Ascending aorta (tissue), 2 donors: ENCODE data around the gene RBKS. TPM values are rescaled to one million over a fixed set of nuclear protein-coding genes. Genes with fewer than 3 reads are reported as not detected.

Experiments used
- DNase-seq, 2 donors: peaks; one replicate each; pipeline ENCODE4 v3.0.0-alpha.2; 2019; ENCODE audit warnings: low spot score in 2 of 2
- H3K27ac ChIP-seq, 2 donors: fragments of 200-600 bp; sonication (generic); one replicate each; pipeline ENCODE4 v1.5.1; 2016 to 2017; ENCODE audit warnings: mild to moderate bottlenecking in 1 of 2
- H3K27me3 ChIP-seq: fragments of 200-600 bp; sonication (generic); one replicate; pipeline ENCODE4 v1.5.1; 2017
- H3K36me3 ChIP-seq, 2 donors: fragments of 200-600 bp; sonication (generic); one replicate each; pipeline ENCODE4 v1.5.1; 2016
- H3K4me1 ChIP-seq, 2 donors: fragments of 200-600 bp; sonication (generic); one replicate each; pipeline ENCODE4 v1.5.1; 2016 to 2017; ENCODE audit warnings: mild to moderate bottlenecking in 1 of 2
- H3K4me3 ChIP-seq, 2 donors: fragments of 200-600 bp; sonication (generic); one replicate each; pipeline ENCODE4 v1.5.1; 2016 to 2017; ENCODE audit warnings: mild to moderate bottlenecking in 1 of 2
- H3K9me3 ChIP-seq, 2 donors: fragments of 200-600 bp; sonication (generic); one replicate each; pipeline ENCODE4 v1.5.1; 2016
- CTCF ChIP-seq, 3 experiments: fragments of 200-600 bp in 2 of 3; fragments of 450-650 bp in 1 of 3; sonication (generic) in 2 of 3; IDR thresholded peaks; one replicate each; pipeline ENCODE4 v1.5.1; 2016 to 2019; ENCODE audit warnings: antibody characterized with exemption in 3 of 3, mild to moderate bottlenecking in 1 of 3, moderate library complexity in 1 of 3
- intact Hi-C: fragments of 100-400 bp; cut with DNase I; formaldehyde crosslinking; loops from one replicate; pipeline ENCODE4 v1.15.1; 2023
- total RNA-seq: library from RNA; depleted of rRNA; stranded (reverse); fragments of >200 nt; gene quantifications from one replicate; pipeline ENCODE4 v1.1.0, GENCODE V29; 2016

RBKS gene
- total RNA-seq, 1 donor from 2014 or later: not detected

- peak; percentile 58 to 95 for DNase-seq
- H3K27me3 ChIP-seq: no peaks in the 10 kb centered on the region
- H3K9me3 ChIP-seq: no peaks in the 10 kb centered on the region
- H3K4me3 ChIP-seq: no peak overlapping the region
- no peak for TF ChIP-seq CTCF (IDR thresholded peaks at IDR 0.05)
- H3K36me3 ChIP-seq: no peaks in the 10 kb centered on the region
- intact Hi-C loops: loop anchor here (1.0 to 5.0 kb wide), 5 partner anchors 78 to 596 kb away; partner anchors contain the start of genes BABAM2 and RBKS
- peak overlapping the region; percentile 96 to 98 for H3K27ac ChIP-seq
- H3K4me1 ChIP-seq: peaks cover 30 to 57% of the 10 kb centered on the region in 2 donors
Observed at GRCh38 chr2:27798948-27799645, 91.1 kb downstream of the RBKS start.

- Histone ChIP-seq H3K36me3 (no peaks in the 10 kb centered on the region), H3K4me1 (peaks cover 30 to 57% of the 10 kb centered on the region in 2 donors), H3K27me3 (no peaks in the 10 kb centered on the region), H3K9me3 (no peaks in the 10 kb centered on the region), H3K27ac (peak overlapping the region; percentile 96 to 98), H3K4me3 (no peak overlapping the region)
- no peak for TF ChIP-seq CTCF (IDR thresholded peaks at IDR 0.05)
- intact Hi-C loops: loop anchor here (2.0 to 5.0 kb wide), 3 partner anchors 78 to 544 kb away; partner anchors contain the start of genes BABAM2 and RBKS
- DNase-seq: no peak
Observed at GRCh38 chr2:27798486-27798885, 91.7 kb downstream of the RBKS start.

- no peaks in the 10 kb centered on the region for H3K36me3 ChIP-seq
- intact Hi-C loops: loop anchor here (2.0 to 5.0 kb wide), 3 partner anchors 77 to 544 kb away; partner anchors contain the start of genes BABAM2 and RBKS
- no peaks in the 10 kb centered on the region for H3K9me3 ChIP-seq
- no peak overlapping the region for H3K4me3 ChIP-seq
- peaks cover 30 to 57% of the 10 kb centered on the region in 2 donors for H3K4me1 ChIP-seq
- no peak for TF ChIP-seq CTCF (IDR thresholded peaks at IDR 0.05)
- H3K27ac ChIP-seq: peak overlapping the region; percentile 96 to 98
- no peak for DNase-seq
- no peaks in the 10 kb centered on the region for H3K27me3 ChIP-seq
Observed at GRCh38 chr2:27797841-27798240, 92.3 kb downstream of the RBKS start.

- Histone ChIP-seq H3K4me1 (peaks cover 30 to 57% of the 10 kb centered on the region in 2 donors), H3K4me3 (no peak overlapping the region), H3K36me3 (no peaks in the 10 kb centered on the region), H3K27me3 (no peaks in the 10 kb centered on the region), H3K27ac (peak overlapping the region; percentile 96 to 98), H3K9me3 (no peaks in the 10 kb centered on the region)
- peak in 1 of 2 donors; percentile 80 for DNase-seq
- no peak for TF ChIP-seq CTCF (IDR thresholded peaks at IDR 0.05)
- intact Hi-C loops: loop anchor here (1.0 to 5.0 kb wide), 2 partner anchors 26 to 545 kb away; partner anchors contain the start of gene MRPL33
Observed at GRCh38 chr2:27796791-27797765, 93.1 kb downstream of the RBKS start.

- intact Hi-C loops: loop anchor here (1.0 to 5.0 kb wide), 2 partner anchors 25 to 546 kb away; partner anchors contain the start of gene MRPL33
Observed at GRCh38 chr2:27795868-27796277, 94.3 kb downstream of the RBKS start.

More at GRCh38 chr2:27795868-27796277, 94.3 kb downstream of the RBKS start:
- Histone ChIP-seq H3K9me3 (no peaks in the 10 kb centered on the region), H3K27me3 (no peaks in the 10 kb centered on the region), H3K36me3 (no peaks in the 10 kb centered on the region), H3K4me1 (peaks cover 30 to 57% of the 10 kb centered on the region in 2 donors), H3K4me3 (no peak overlapping the region), H3K27ac (peak overlapping the region; percentile 96 to 98)
- no peak for TF ChIP-seq CTCF (IDR thresholded peaks at IDR 0.05)
- no peak for DNase-seq
